ENCODE data around the gene RAB26. TPM values are rescaled to one million over a fixed set of nuclear protein-coding genes. Genes with fewer than 3 reads are reported as not detected.

Gene RAB26
- total and polyA plus RNA-seq, 2 experiments from 2014 or later, result 0.71 TPM; not detected in 1

GRCh38 chr16:2148714-2149629 is 547 bp downstream of the RAB26 start:
- WGBS, 2 experiments (ENCODE audit: low coverage in 1 of 2, low lambda C conversion rate in 2 of 2, missing lambda C conversion rate in 2 of 2), result 4 to 6% methylated on average over 36 to 59 of the region's 62 CpGs

DNA sequence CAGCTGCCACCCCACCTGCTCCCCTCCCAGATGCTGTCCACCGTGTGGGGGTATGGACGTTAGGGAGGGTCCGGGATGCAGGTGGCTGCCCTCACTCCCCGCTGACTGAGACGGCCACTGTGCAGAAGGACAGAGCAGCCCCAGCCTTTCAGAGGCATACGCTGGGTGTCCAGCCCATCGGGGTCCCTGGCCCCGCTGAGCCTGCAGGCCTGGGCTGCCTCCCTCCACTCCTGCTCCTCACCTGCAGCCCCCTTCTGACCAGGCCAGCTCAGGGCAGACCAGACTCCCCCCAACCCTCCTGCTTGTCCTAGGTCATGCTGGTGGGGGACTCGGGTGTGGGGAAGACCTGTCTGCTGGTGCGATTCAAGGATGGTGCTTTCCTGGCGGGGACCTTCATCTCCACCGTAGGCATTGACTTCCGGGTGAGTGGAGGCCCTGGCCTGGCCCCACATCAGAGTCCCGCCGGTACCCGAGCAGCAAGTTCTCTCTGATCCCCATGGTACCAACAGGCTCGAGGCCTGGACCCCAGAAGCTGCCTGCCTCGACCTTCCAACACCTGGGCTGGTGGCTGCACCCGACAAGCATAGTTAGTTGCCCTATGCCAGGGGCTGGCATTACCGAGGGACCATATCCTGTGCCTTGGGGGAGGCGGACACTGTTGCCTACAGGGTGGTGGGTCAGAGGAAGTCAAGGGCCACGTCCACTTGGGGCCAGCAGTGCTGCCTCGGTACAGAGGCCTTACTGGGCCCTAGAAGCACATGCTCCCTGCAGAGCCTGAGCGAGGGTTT is 1.4 kb downstream of the RAB26 start:
- Histone ChIP-seq H3F3A (ENCODE audit: insufficient read depth) (peaks cover 47% of the 10 kb centered on the region), H3K27ac (no peak overlapping the region), H3K9me3 (ENCODE audit: low read depth) (no peaks in the 10 kb centered on the region), H3K36me3 (ENCODE audit: low read depth) (peaks cover 8% of the 10 kb centered on the region; the same call in 1 of the 2 replicates), H3K4me1 (ENCODE audit: insufficient read depth) (peaks cover 20% of the 10 kb centered on the region), H3K4me3 (peak overlapping the region; percentile 66; the same call in 1 of the 2 replicates), H3K79me2 (ENCODE audit: insufficient read depth) (peaks cover 40% of the 10 kb centered on the region), H4K20me1 (ENCODE audit: insufficient read depth) (peaks cover 25% of the 10 kb centered on the region; the same call in 1 of the 2 replicates), H3K9me2 (ENCODE audit: insufficient read depth) (no peaks in the 10 kb centered on the region), H3K9ac (no peak overlapping the region; the same call in 1 of the 2 replicates), H2AFZ (no peak overlapping the region), H3K4me2 (ENCODE audit: unreplicated experiment) (no peak overlapping the region), H3K27me3 (replicated peaks; ENCODE audit: insufficient read depth) (no peaks in the 10 kb centered on the region)
- no peak for DNase-seq
- in situ Hi-C loops (cut with MboI), result loop anchor here (10.0 kb wide), 1 partner anchor 125 kb away; the partner anchor contains the start of gene NHERF2
- WGBS, 2 experiments (ENCODE audit: low coverage in 1 of 2, low lambda C conversion rate in 2 of 2, missing lambda C conversion rate in 2 of 2), result 65% methylated on average over 24 of the region's 24 CpGs
- TF ChIP-seq EZH2 (IDR thresholded peaks at IDR 0.05; ENCODE audit: insufficient read depth, poor library complexity, severe bottlenecking), result no peak
- TF ChIP-seq EZH2phosphoT487 (IDR thresholded peaks at IDR 0.05; ENCODE audit: insufficient read depth, low read depth), result no peak

More at GRCh38 chr16:2148714-2149629, 547 bp downstream of the RAB26 start:
- Histone ChIP-seq H3K9ac (peak overlapping the region; percentile 48), H3K4me1 (ENCODE audit: insufficient read depth) (peaks cover 20% of the 10 kb centered on the region), H3K9me3 (ENCODE audit: low read depth) (no peaks in the 10 kb centered on the region), H3K4me3 (peak overlapping the region; percentile 66), H3K4me2 (ENCODE audit: unreplicated experiment) (peak overlapping the region; percentile 75), H3K79me2 (ENCODE audit: insufficient read depth) (peaks cover 31% of the 10 kb centered on the region), H3K27me3 (replicated peaks; ENCODE audit: insufficient read depth) (no peaks in the 10 kb centered on the region), H3K9me2 (ENCODE audit: insufficient read depth) (no peaks in the 10 kb centered on the region), H2AFZ (no peak overlapping the region), H4K20me1 (ENCODE audit: insufficient read depth) (peaks cover 22% of the 10 kb centered on the region; the same call in 1 of the 2 replicates), H3K27ac (no peak overlapping the region), H3K36me3 (ENCODE audit: low read depth) (peaks cover 6% of the 10 kb centered on the region; the same call in 1 of the 2 replicates), H3F3A (ENCODE audit: insufficient read depth) (peaks cover 39% of the 10 kb centered on the region)
- no peak for TF ChIP-seq EZH2phosphoT487 (IDR thresholded peaks at IDR 0.05; ENCODE audit: insufficient read depth, low read depth)
- TF ChIP-seq EZH2 (IDR thresholded peaks at IDR 0.05; ENCODE audit: insufficient read depth, poor library complexity, severe bottlenecking), result no peak
- DNase-seq, result peak; percentile 61
- in situ Hi-C loops (cut with MboI), result loop anchor here (10.0 kb wide), 1 partner anchor 124 kb away; the partner anchor contains the start of gene NHERF2

GRCh38 chr16:2150418-2151187 is 2.2 kb downstream of the RAB26 start:
- Histone ChIP-seq H3K9me3 (ENCODE audit: low read depth) (no peaks in the 10 kb centered on the region), H3K4me1 (ENCODE audit: insufficient read depth) (peaks cover 20% of the 10 kb centered on the region), H3K9ac (no peak overlapping the region), H3K27ac (no peak overlapping the region), H3K4me3 (no peak overlapping the region), H3K36me3 (ENCODE audit: low read depth) (peaks cover 8% of the 10 kb centered on the region; the same call in 1 of the 2 replicates), H3K9me2 (ENCODE audit: insufficient read depth) (no peaks in the 10 kb centered on the region), H4K20me1 (ENCODE audit: insufficient read depth) (peaks cover 25% of the 10 kb centered on the region; the same call in 1 of the 2 replicates), H3K79me2 (ENCODE audit: insufficient read depth) (peaks cover 43% of the 10 kb centered on the region), H2AFZ (no peak overlapping the region), H3F3A (ENCODE audit: insufficient read depth) (peaks cover 48% of the 10 kb centered on the region), H3K4me2 (ENCODE audit: unreplicated experiment) (no peak overlapping the region), H3K27me3 (replicated peaks; ENCODE audit: insufficient read depth) (no peaks in the 10 kb centered on the region)
- in situ Hi-C loops (cut with MboI), result no loop called here
- no peak for DNase-seq
- TF ChIP-seq EZH2phosphoT487 (IDR thresholded peaks at IDR 0.05; ENCODE audit: insufficient read depth, low read depth), result no peak
- TF ChIP-seq EZH2 (IDR thresholded peaks at IDR 0.05; ENCODE audit: insufficient read depth, poor library complexity, severe bottlenecking), result no peak
- 48 to 59% methylated on average over 17 to 18 of the region's 18 CpGs for WGBS, 2 experiments (ENCODE audit: low coverage in 1 of 2, low lambda C conversion rate in 2 of 2, missing lambda C conversion rate in 2 of 2)
